Measurements from ENCODE around the gene ARID1B. TPM values are rescaled to one million over a fixed set of nuclear protein-coding genes. Genes with fewer than 3 reads are reported as not detected.
A peak's percentile ranks its signal among the peaks of the same experiment; 100 is the strongest.

The ARID1B gene
- total and polyA plus RNA-seq, 2 of the 13 experiments (the other 11 are each of a cell fraction or from before 2014, with no cell fraction given), result 20.1 to 32.6 TPM

GRCh38 chr6:157221049-157221816 lies 444.1 kb downstream of the ARID1B start (continued):
- TF ChIP-seq ZNF280D (CRISPR knock-in tag; IDR thresholded peaks at IDR 0.05) (no peak), FOSL2 (CRISPR knock-in tag; IDR thresholded peaks at IDR 0.05) (no peak; the same call in 1 of the 2 replicates), NFYC (CRISPR knock-in tag; IDR thresholded peaks at IDR 0.05) (no peak), MLX (CRISPR knock-in tag; IDR thresholded peaks at IDR 0.05) (no peak), CHD4 (IDR thresholded peaks at IDR 0.05; ENCODE audit: borderline replicate concordance, low read length) (no peak), PITX1 (CRISPR knock-in tag; IDR thresholded peaks at IDR 0.05) (no peak; the same call in 1 of the 2 replicates), SRY (CRISPR knock-in tag; IDR thresholded peaks at IDR 0.05) (0 out of 2 replicates have a peak, but pooled peaks have one; percentile 22), PHF21A (CRISPR knock-in tag; IDR thresholded peaks at IDR 0.05) (no peak; the same call in 1 of the 2 replicates), PCBP1 (IDR thresholded peaks at IDR 0.05; ENCODE audit: borderline replicate concordance, low read depth, low read length) (no peak), ZNF557 (CRISPR knock-in tag; IDR thresholded peaks at IDR 0.05) (no peak; the same call in 1 of the 2 replicates), DMTF1 (CRISPR knock-in tag; IDR thresholded peaks at IDR 0.05) (no peak), ZFP36L2 (CRISPR knock-in tag; IDR thresholded peaks at IDR 0.05) (no peak), ZBTB44 (CRISPR knock-in tag; IDR thresholded peaks at IDR 0.05) (no peak), ZNF607 (CRISPR knock-in tag; IDR thresholded peaks at IDR 0.05; ENCODE audit: borderline replicate concordance) (peak; percentile 67; the same call in 1 of the 2 replicates), GABPA (IDR thresholded peaks at IDR 0.05; ENCODE audit: low read depth, low read length) (no peak), GABPA (CRISPR knock-in tag; IDR thresholded peaks at IDR 0.05; ENCODE audit: low read depth) (no peak), ZNF775 (CRISPR knock-in tag; IDR thresholded peaks at IDR 0.05; ENCODE audit: borderline replicate concordance) (no peak), ZNF670 (CRISPR knock-in tag; IDR thresholded peaks at IDR 0.05; ENCODE audit: borderline replicate concordance) (no peak), ZNF678 (CRISPR knock-in tag; IDR thresholded peaks at IDR 0.05) (no peak), RAD51 (IDR thresholded peaks at IDR 0.05; ENCODE audit: borderline replicate concordance) (no peak), ZNF790 (CRISPR knock-in tag; IDR thresholded peaks at IDR 0.05; ENCODE audit: borderline replicate concordance) (0 out of 2 replicates have a peak, but pooled peaks have one; percentile 57), DR1 (CRISPR knock-in tag; IDR thresholded peaks at IDR 0.05) (no peak), TBX2 (CRISPR knock-in tag; IDR thresholded peaks at IDR 0.05; ENCODE audit: borderline replicate concordance) (peak; percentile 60; the same call in 1 of the 2 replicates)
